Hepatocyte (in vitro differentiated cells): Measurements from ENCODE around the gene TMEM272. TPM values are rescaled to one million over a fixed set of nuclear protein-coding genes. Genes with fewer than 3 reads are reported as not detected.

Experiments
- DNase-seq: peaks from one replicate; pipeline ENCODE4 v3.0.0-alpha.2; 2016; ENCODE audit warnings: low spot score
- H2AFZ ChIP-seq: fragments of 200-600 bp; sonication (generic); 2 replicates; pipeline ENCODE4 v1.6.0; 2016; ENCODE audit warnings: antibody characterized with exemption, mild to moderate bottlenecking
- H3K27ac ChIP-seq: fragments of 200-600 bp; sonication (generic); 2 replicates; pipeline ENCODE4 v1.5.1; 2016; ENCODE audit warnings: mild to moderate bottlenecking
- H3K27me3 ChIP-seq: fragments of 200-600 bp; sonication (generic); 2 replicates; pipeline ENCODE4 v1.6.1; 2016
- H3K36me3 ChIP-seq: fragments of 200-600 bp; sonication (generic); replicated peaks from 2 replicates; pipeline ENCODE4 v1.5.1; 2016; ENCODE audit warnings: low read depth; ENCODE audit not compliant: insufficient read depth
- H3K4me1 ChIP-seq: fragments of 200-600 bp; sonication (generic); 2 replicates; pipeline ENCODE4 v1.5.1; 2016; ENCODE audit warnings: mild to moderate bottlenecking, moderate library complexity; ENCODE audit not compliant: insufficient read depth
- H3K4me2 ChIP-seq: fragments of 200-600 bp; sonication (generic); 2 replicates; pipeline ENCODE4 v1.6.0; 2016
- H3K4me3 ChIP-seq: fragments of 200-600 bp; sonication (generic); 2 replicates; pipeline ENCODE4 v1.5.1; 2016; ENCODE audit warnings: mild to moderate bottlenecking
- H3K79me2 ChIP-seq: fragments of 200-600 bp; sonication (generic); 2 replicates; pipeline ENCODE4 v1.6.0; 2017; ENCODE audit warnings: mild to moderate bottlenecking
- H3K9me2 ChIP-seq: fragments of 200-600 bp; sonication (generic); replicated peaks from 2 replicates; pipeline ENCODE4 v1.6.0; 2017; ENCODE audit warnings: mild to moderate bottlenecking; ENCODE audit not compliant: insufficient read depth
- H3K9me3 ChIP-seq: fragments of 200-600 bp; sonication (generic); 2 replicates; pipeline ENCODE4 v1.5.1; 2016; ENCODE audit warnings: low read depth, mild to moderate bottlenecking
- H4K20me1 ChIP-seq: fragments of 200-600 bp; sonication (generic); 2 replicates; pipeline ENCODE4 v1.6.0; 2016; ENCODE audit warnings: mild to moderate bottlenecking; ENCODE audit not compliant: insufficient read depth, poor library complexity, severe bottlenecking
- CTCF ChIP-seq: fragments of 200-600 bp; sonication (generic); IDR thresholded peaks from 2 replicates; pipeline ENCODE4 v1.5.1; 2016; ENCODE audit warnings: antibody characterized with exemption, mild to moderate bottlenecking; ENCODE audit not compliant: poor library complexity
- EZH2 ChIP-seq: fragments of 200-600 bp; sonication (generic); IDR thresholded peaks from 2 replicates; pipeline ENCODE4 v1.6.1; 2016; ENCODE audit warnings: antibody characterized with exemption, mild to moderate bottlenecking, borderline replicate concordance
- EZH2phosphoT487 ChIP-seq: fragments of 200-600 bp; sonication (generic); IDR thresholded peaks from one replicate; pipeline ENCODE4 v1.6.1; 2018; ENCODE audit warnings: antibody characterized with exemption, mild to moderate bottlenecking, low read depth, moderate library complexity; ENCODE audit not compliant: unreplicated experiment, severe bottlenecking
- WGBS: methylation state at CpG from one replicate; pipeline ENCODE4 v1.1.6; 2016; ENCODE audit warnings: low lambda C conversion rate; ENCODE audit errors: missing lambda C conversion rate; 5-methylcytosine and 5-hydroxymethylcytosine counted together
- polyA plus RNA-seq: library from polyadenylated mRNA; unstranded; fragments of >200 nt; fragmentation: Nextera tagmentation; extraction: Ambion mirVana; gene quantifications from 2 replicates; pipeline ENCODE4 v1.2.1, GENCODE V29; 2016
- total RNA-seq: library from RNA; depleted of rRNA; stranded (reverse); fragments of >200 nt; gene quantifications from 2 replicates; pipeline ENCODE4 v1.2.3, GENCODE V29; 2014

Gene TMEM272
- total and polyA plus RNA-seq, 2 experiments from 2014 or later: 0.20 to 0.23 TPM

GRCh38 chr13:51764184-51765141, 80.5 kb downstream of the TMEM272 start:
- WGBS: 56% methylated on average over 12 of the region's 12 CpGs
- TF ChIP-seq EZH2phosphoT487 (no peak), EZH2 (no peak), CTCF (no peak)
- Histone ChIP-seq H3K9me2 (no peaks in the 10 kb centered on the region), H3K4me2 (peak overlapping the region; percentile 51), H4K20me1 (no peaks in the 10 kb centered on the region), H3K27ac (peak overlapping the region; percentile 85), H3K27me3 (no peaks in the 10 kb centered on the region), H3K4me1 (peaks cover 16% of the 10 kb centered on the region), H3K36me3 (no peaks in the 10 kb centered on the region), H3K4me3 (no peak overlapping the region), H2AFZ (peak overlapping the region; percentile 20), H3K79me2 (no peaks in the 10 kb centered on the region), H3K9me3 (no peaks in the 10 kb centered on the region)
- DNase-seq: peak; percentile 76

- TF ChIP-seq EZH2phosphoT487 (no peak), EZH2 (no peak), CTCF (no peak)
- Histone ChIP-seq H2AFZ (no peak overlapping the region), H3K27ac (peak overlapping the region; percentile 81), H4K20me1 (no peaks in the 10 kb centered on the region), H3K4me1 (peaks cover 16% of the 10 kb centered on the region), H3K27me3 (no peaks in the 10 kb centered on the region), H3K36me3 (no peaks in the 10 kb centered on the region), H3K4me3 (no peak overlapping the region), H3K9me3 (no peaks in the 10 kb centered on the region), H3K4me2 (no peak overlapping the region), H3K9me2 (no peaks in the 10 kb centered on the region), H3K79me2 (no peaks in the 10 kb centered on the region)
- no peak for DNase-seq
- WGBS: 85% methylated on average over 2 of the region's 2 CpGs
Measured at GRCh38 chr13:51763486-51763885, 81.5 kb downstream of the TMEM272 start.

Other genes starting within 250 kb of the TMEM272 start
- 4.6 and 9.8 TPM in 2 replicates for gene DHRS12, start 41.0 kb downstream of the TMEM272 start, total RNA-seq
- gene DHRS12, start 41.0 kb downstream of the TMEM272 start, polyA plus RNA-seq: 13.5 and 19.3 TPM in 2 replicates
- gene CCDC70, start 16.8 kb upstream of the TMEM272 start, total RNA-seq: not detected in 2 replicates
- gene CCDC70, start 16.8 kb upstream of the TMEM272 start, polyA plus RNA-seq: 0.40 TPM in 1 of 2 replicates, not detected in the other
- 51.2 and 70.0 TPM in 2 replicates for gene ATP7B, start 166.3 kb upstream of the TMEM272 start, total RNA-seq
- 47.3 and 56.8 TPM in 2 replicates for gene ATP7B, start 166.3 kb upstream of the TMEM272 start, polyA plus RNA-seq
- gene ALG11, start 167.2 kb upstream of the TMEM272 start, total RNA-seq: 50.0 and 54.1 TPM in 2 replicates
- gene ALG11, start 167.2 kb upstream of the TMEM272 start, polyA plus RNA-seq: 26.0 and 33.9 TPM in 2 replicates
- 24.7 and 30.1 TPM in 2 replicates for gene UTP14C, start 179.5 kb upstream of the TMEM272 start, total RNA-seq
- gene UTP14C, start 179.5 kb upstream of the TMEM272 start, polyA plus RNA-seq: 9.9 and 10.0 TPM in 2 replicates